ENCODE results near the gene SLC10A4. TPM values are rescaled to one million over a fixed set of nuclear protein-coding genes. Genes with fewer than 3 reads are reported as not detected.

SLC10A4 gene
- total RNA-seq, 1 donor from 2014 or later: 7.1 TPM

DNA sequence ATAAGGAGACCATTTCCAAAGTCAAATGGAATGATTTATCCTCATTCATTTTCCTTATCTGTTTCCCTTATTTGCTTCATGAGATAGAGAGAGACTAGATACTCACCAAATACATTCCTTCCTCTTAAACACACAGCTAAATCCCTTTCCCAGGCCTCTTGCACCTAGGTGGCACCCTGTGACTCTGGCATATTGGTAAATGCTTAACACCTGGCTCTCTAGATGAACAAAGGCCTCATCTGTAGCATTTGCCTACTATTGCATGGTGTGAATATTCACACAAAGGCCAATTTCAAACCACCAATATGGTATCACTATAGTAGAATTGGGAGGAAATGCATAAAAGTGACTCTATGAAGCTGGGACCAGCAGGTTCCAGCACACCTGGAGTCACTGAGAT lies 22.1 kb upstream of the SLC10A4 start:
- H3K4me1 Mint-ChIP-seq (ENCODE audit: low read depth, unreplicated experiment): no peaks in the 10 kb centered on the region
- H3K27ac Mint-ChIP-seq (ENCODE audit: unreplicated experiment): no peak overlapping the region
- H3K27me3 Mint-ChIP-seq (ENCODE audit: unreplicated experiment): no peaks in the 10 kb centered on the region
- no peaks in the 10 kb centered on the region for H3K9me3 Mint-ChIP-seq (ENCODE audit: unreplicated experiment)
- peaks cover 14% of the 10 kb centered on the region for H3K36me3 Mint-ChIP-seq (ENCODE audit: unreplicated experiment)
- DNase-seq: no peak
- no peak overlapping the region for H3K4me3 Mint-ChIP-seq (ENCODE audit: unreplicated experiment)
- TF ChIP-seq, protein P1, sequence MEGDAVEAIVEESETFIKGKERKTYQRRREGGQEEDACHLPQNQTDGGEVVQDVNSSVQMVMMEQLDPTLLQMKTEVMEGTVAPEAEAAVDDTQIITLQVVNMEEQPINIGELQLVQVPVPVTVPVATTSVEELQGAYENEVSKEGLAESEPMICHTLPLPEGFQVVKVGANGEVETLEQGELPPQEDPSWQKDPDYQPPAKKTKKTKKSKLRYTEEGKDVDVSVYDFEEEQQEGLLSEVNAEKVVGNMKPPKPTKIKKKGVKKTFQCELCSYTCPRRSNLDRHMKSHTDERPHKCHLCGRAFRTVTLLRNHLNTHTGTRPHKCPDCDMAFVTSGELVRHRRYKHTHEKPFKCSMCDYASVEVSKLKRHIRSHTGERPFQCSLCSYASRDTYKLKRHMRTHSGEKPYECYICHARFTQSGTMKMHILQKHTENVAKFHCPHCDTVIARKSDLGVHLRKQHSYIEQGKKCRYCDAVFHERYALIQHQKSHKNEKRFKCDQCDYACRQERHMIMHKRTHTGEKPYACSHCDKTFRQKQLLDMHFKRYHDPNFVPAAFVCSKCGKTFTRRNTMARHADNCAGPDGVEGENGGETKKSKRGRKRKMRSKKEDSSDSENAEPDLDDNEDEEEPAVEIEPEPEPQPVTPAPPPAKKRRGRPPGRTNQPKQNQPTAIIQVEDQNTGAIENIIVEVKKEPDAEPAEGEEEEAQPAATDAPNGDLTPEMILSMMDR (IDR thresholded peaks at IDR 0.05; ENCODE audit: partially characterized antibody, unreplicated experiment): no peak

DNA sequence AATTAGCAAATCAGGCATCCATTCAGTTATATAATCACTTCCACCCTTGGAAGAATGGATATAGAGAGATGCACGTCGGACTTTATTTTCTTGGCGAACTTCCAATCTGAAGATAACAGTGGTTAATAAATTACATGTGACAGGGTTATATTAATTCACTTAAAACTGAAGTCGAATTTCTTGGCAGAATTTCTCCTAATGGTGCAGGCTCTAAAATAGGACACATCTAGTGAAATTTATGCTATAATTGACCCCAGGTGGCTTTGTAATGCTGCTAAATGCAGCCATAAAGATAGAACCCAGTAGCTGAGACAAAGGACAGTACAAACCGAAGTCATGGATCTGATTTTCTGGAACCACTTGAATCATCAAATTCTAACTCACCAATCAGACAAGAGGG lies 20.8 kb upstream of the SLC10A4 start:
- Mint-ChIP-seq H3K4me3 (ENCODE audit: unreplicated experiment) (no peak overlapping the region), H3K27me3 (ENCODE audit: unreplicated experiment) (no peaks in the 10 kb centered on the region), H3K9me3 (ENCODE audit: unreplicated experiment) (no peaks in the 10 kb centered on the region), H3K4me1 (ENCODE audit: low read depth, unreplicated experiment) (peaks cover 2% of the 10 kb centered on the region), H3K36me3 (ENCODE audit: unreplicated experiment) (peaks cover 8% of the 10 kb centered on the region), H3K27ac (ENCODE audit: unreplicated experiment) (no peak overlapping the region)
- TF ChIP-seq, protein P1 (IDR thresholded peaks at IDR 0.05; ENCODE audit: partially characterized antibody, unreplicated experiment): no peak
- DNase-seq: no peak

DNA sequence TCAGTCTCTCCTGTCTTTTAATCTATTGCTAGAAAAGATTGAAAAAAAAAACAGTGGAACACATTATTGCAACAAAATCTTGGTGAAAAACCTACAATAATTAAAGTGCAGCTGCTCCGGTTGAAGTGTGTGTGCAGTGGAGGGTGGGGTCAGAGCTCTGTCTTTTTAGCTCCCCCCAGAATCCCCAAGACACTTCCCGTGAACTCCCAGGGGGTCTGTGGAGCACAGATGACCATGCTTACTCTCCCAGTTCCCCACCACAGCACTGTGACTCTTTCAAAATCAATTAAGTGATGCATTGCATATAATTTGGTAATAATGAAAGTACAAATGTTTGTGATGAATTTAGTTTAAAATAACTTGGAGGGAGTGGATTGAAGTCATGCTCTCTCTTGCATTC lies 15.7 kb upstream of the SLC10A4 start:
- peaks cover 5% of the 10 kb centered on the region for H3K27me3 Mint-ChIP-seq (ENCODE audit: unreplicated experiment)
- peaks cover 12% of the 10 kb centered on the region for H3K4me1 Mint-ChIP-seq (ENCODE audit: low read depth, unreplicated experiment)
- no peak overlapping the region for H3K4me3 Mint-ChIP-seq (ENCODE audit: unreplicated experiment)
- no peak overlapping the region for H3K27ac Mint-ChIP-seq (ENCODE audit: unreplicated experiment)
- peaks cover 8% of the 10 kb centered on the region for H3K36me3 Mint-ChIP-seq (ENCODE audit: unreplicated experiment)
- DNase-seq: peak; percentile 24
- H3K9me3 Mint-ChIP-seq (ENCODE audit: unreplicated experiment): peaks cover 9% of the 10 kb centered on the region
- TF ChIP-seq, protein P1 (IDR thresholded peaks at IDR 0.05; ENCODE audit: partially characterized antibody, unreplicated experiment): no peak

DNA sequence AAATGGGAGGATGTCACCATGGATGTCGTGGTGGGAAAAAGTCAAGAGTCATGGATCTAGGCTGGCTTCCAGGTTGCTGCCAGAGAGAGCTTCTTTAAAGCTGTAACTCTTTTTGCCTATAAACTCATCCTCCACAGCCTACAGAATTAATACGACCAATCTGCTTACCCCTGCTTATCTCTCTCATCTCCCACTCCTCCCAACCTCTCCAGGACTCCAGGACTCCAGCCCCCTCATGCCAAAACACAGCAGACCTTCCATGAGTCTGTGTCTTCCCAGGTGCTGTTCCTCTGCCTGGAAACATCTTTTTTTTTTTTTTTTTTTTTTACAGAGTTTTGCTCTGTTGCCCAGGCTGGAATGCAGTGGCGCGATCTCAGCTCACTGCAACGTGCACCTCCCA lies 15.3 kb upstream of the SLC10A4 start:
- H3K27ac Mint-ChIP-seq (ENCODE audit: unreplicated experiment): no peak overlapping the region
- peaks cover 12% of the 10 kb centered on the region for H3K4me1 Mint-ChIP-seq (ENCODE audit: low read depth, unreplicated experiment)
- H3K36me3 Mint-ChIP-seq (ENCODE audit: unreplicated experiment): peaks cover 8% of the 10 kb centered on the region
- H3K9me3 Mint-ChIP-seq (ENCODE audit: unreplicated experiment): peaks cover 9% of the 10 kb centered on the region
- no peak overlapping the region for H3K4me3 Mint-ChIP-seq (ENCODE audit: unreplicated experiment)
- H3K27me3 Mint-ChIP-seq (ENCODE audit: unreplicated experiment): peaks cover 5% of the 10 kb centered on the region
- TF ChIP-seq, protein P1 (IDR thresholded peaks at IDR 0.05; ENCODE audit: partially characterized antibody, unreplicated experiment): no peak
- DNase-seq: no peak

DNA sequence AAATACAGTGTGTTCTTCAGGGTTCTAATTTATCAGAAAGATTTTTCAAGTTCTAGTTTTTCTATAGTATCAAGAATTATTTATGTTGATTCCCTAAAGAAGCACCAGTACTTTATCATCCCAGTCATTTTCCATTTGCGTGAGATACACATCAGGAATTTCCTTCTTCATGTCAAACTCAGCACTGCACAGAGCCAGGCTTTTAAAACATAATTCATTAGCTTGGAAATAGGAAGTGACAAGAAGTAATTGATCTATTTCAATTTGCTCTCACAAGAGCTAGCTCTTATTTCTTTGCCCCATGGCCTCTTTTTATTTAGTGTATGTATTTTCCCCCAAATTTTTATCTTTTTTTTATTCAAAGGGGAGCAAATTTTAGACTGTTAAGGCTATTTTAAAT lies 13.0 kb upstream of the SLC10A4 start:
- H3K4me1 Mint-ChIP-seq (ENCODE audit: low read depth, unreplicated experiment): peaks cover 12% of the 10 kb centered on the region
- peak overlapping the region; percentile 31 for H3K4me3 Mint-ChIP-seq (ENCODE audit: unreplicated experiment)
- peaks cover 5% of the 10 kb centered on the region for H3K27me3 Mint-ChIP-seq (ENCODE audit: unreplicated experiment)
- DNase-seq: no peak
- H3K9me3 Mint-ChIP-seq (ENCODE audit: unreplicated experiment): peaks cover 9% of the 10 kb centered on the region
- TF ChIP-seq, protein P1 (IDR thresholded peaks at IDR 0.05; ENCODE audit: partially characterized antibody, unreplicated experiment): no peak
- H3K36me3 Mint-ChIP-seq (ENCODE audit: unreplicated experiment): no peaks in the 10 kb centered on the region
- H3K27ac Mint-ChIP-seq (ENCODE audit: unreplicated experiment): peak overlapping the region; percentile 67
